ENCODE data around the gene ZNF330. TPM values are rescaled to one million over a fixed set of nuclear protein-coding genes. Genes with fewer than 3 reads are reported as not detected.
A peak's percentile ranks its signal among the peaks of the same experiment; 100 is the strongest.
"Not testable (repeated sequence)": the region's sequence is repeated elsewhere in the genome, so short reads cannot be mapped to it uniquely, and the experiment has no call there.

The ZNF330 gene
- 10 to 100 TPM; 13.4 to 23.0 (median 19.4) TPM for total RNA-seq

DNA sequence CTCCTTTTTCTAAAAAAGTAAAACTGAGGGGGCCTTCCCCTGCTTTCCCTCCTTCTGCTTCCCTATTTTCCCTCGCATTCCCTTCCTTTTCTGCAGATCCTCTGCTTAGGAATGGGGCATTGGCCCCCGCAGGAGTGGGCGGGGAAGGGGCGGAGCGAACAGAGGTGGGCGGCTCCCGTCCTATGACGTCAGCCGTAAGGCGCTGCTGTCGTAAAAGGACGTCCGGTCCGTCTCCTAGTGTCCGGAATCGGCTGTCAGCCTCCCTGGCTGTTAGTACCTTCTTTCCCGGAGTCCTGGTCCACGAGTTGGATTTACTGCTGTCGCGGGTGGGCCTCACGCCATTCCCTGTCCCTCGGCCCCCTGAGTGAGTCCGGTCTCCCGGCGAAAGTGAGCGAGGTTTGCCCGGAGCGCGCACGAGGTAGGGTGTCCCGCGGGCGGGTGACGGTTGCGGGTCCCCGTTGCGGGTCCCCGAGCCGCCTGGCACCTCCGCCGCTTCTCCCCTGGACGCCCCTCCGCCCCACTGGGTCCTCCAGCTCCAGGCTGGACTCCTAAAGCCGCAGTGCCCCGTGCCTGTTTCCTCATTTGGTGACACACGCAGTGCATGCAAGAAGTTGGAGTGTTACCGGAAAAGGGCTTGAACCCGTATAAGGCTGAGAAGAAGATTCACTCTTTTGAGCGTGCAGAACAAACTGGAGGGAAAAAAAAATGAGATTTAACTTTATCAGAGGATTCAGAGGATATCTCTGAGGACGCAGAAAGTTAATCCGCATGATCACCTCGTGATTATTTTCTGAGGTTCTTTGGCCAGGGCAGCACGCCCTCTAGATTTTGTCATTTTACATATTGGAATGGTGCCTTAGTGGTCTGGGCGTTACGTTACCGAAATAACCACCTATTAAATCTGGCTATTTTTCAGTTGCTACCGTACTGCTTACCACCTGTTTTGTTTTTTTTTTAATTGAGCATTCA is at the start of gene ZNF330:
ZNF330 (plus strand) TSS at position 205 of the 969 bp plus-strand sequence. CDS start 1,477 bp downstream, outside the sequence.
- peak within 1 kb of the TSS; percentile 97 for H3K4me3 ChIP-seq (ENCODE audit: low read depth, poor library complexity, severe bottlenecking)
- peak; percentile 86 to 98 for DNase-seq (ENCODE audit: low spot score in 2 of 2)
- intact Hi-C loops (cut with DNase I; ENCODE audit: low total_unique reads) = no loop called here
- 0% methylated on average over 42 to 56 of the region's 57 CpGs for WGBS, 2 donors
- peak in 1 of 2 donors; percentile 75 for TF ChIP-seq POLR2A (IDR thresholded peaks at IDR 0.05)
- TF ChIP-seq, protein P1, sequence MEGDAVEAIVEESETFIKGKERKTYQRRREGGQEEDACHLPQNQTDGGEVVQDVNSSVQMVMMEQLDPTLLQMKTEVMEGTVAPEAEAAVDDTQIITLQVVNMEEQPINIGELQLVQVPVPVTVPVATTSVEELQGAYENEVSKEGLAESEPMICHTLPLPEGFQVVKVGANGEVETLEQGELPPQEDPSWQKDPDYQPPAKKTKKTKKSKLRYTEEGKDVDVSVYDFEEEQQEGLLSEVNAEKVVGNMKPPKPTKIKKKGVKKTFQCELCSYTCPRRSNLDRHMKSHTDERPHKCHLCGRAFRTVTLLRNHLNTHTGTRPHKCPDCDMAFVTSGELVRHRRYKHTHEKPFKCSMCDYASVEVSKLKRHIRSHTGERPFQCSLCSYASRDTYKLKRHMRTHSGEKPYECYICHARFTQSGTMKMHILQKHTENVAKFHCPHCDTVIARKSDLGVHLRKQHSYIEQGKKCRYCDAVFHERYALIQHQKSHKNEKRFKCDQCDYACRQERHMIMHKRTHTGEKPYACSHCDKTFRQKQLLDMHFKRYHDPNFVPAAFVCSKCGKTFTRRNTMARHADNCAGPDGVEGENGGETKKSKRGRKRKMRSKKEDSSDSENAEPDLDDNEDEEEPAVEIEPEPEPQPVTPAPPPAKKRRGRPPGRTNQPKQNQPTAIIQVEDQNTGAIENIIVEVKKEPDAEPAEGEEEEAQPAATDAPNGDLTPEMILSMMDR (IDR thresholded peaks at IDR 0.05) = no peak

GRCh38 chr4:141174457-141174856 is 46.2 kb upstream of the ZNF330 start:
- 59 to 63% methylated on average over 1 of the region's 1 CpG for WGBS, 2 donors
- intact Hi-C loops (cut with DNase I; ENCODE audit: low total_unique reads) = no loop called here
- TF ChIP-seq, protein P1 (IDR thresholded peaks at IDR 0.05) = no peak
- no peak for TF ChIP-seq POLR2A (IDR thresholded peaks at IDR 0.05)
- no peak overlapping the region for H3K4me3 ChIP-seq (ENCODE audit: low read depth, poor library complexity, severe bottlenecking)
- DNase-seq (ENCODE audit: low spot score in 2 of 2) = no peak

DNA sequence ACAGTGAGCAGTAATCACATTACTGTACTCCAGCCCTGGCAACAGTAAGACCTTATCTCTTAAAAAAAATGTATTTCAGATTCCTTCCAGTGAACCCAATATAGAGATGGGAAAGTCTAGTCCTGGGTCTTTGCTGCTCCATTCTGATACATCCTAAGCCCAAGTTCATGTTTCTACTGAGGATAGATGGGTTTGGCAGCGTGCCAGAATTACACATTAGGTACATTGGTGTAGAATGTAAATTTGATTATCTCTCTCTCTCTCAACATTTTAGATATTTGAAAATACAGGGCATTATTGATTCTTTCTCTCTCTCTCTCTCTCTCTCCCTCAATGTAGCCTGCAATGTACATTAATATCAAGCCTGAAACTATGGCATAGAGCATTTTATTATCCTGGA is 43.5 kb upstream of the ZNF330 start:
- intact Hi-C loops (cut with DNase I; ENCODE audit: low total_unique reads) = no loop called here
- 14 to 19% methylated on average over 1 of the region's 1 CpG for WGBS, 2 donors
- TF ChIP-seq, protein P1 (IDR thresholded peaks at IDR 0.05) = no peak
- TF ChIP-seq POLR2A (IDR thresholded peaks at IDR 0.05) = no peak
- no peak for DNase-seq (ENCODE audit: low spot score in 2 of 2)
- H3K4me3 ChIP-seq (ENCODE audit: low read depth, poor library complexity, severe bottlenecking) = no peak overlapping the region

DNA sequence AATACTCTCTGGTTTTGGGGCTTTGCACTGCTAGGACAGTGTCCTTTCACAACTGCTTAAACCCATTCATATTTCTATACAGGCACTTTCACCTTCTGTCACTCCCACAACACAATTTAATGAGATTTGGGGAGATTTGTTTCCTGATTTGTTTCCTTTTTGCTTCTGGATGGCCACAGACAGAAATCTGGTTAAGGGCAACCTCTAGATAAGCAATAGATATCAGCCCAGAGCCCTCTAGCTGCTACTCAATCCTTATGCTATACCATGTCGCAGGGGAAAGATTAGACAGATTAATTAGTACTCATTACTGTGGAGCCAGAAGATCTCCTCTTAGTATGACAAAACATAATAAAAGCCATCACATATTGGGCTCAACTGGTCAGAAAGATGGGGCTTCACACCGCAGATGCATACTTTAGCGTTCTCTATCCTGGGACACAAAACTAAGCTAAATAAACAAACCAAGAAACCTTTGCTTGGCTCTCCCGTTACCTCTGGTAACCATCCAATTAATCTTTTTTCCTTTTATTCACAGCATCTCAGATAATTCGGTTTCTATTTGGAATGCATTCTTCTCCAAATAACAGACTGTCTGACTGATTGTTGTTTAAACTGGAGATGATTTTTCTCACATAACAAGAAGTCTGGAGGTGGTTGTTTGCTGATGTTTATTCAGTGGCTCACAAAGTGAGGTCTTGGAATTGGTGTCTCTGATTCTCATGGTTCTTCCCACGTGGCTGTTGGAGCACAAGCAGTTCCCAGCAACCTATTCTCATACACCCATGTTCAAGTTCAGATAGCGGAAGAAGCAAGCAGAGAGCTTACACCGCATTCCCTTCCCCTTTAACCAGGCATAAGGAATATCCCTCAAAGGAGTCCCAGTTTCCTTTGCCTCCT is 41.0 kb upstream of the ZNF330 start:
- TF ChIP-seq POLR2A (IDR thresholded peaks at IDR 0.05) = no peak
- TF ChIP-seq, protein P1 (IDR thresholded peaks at IDR 0.05) = no peak
- WGBS, 2 donors = 62 to 74% methylated on average over 8 of the region's 8 CpGs
- no peak for DNase-seq (ENCODE audit: low spot score in 2 of 2)
- no peak overlapping the region for H3K4me3 ChIP-seq (ENCODE audit: low read depth, poor library complexity, severe bottlenecking)
- intact Hi-C loops (cut with DNase I; ENCODE audit: low total_unique reads) = no loop called here

- intact Hi-C loops (cut with DNase I; ENCODE audit: low total_unique reads) = no loop called here
- H3K4me3 ChIP-seq (ENCODE audit: low read depth, poor library complexity, severe bottlenecking) = no peak overlapping the region
- no peak for DNase-seq (ENCODE audit: low spot score in 2 of 2)
- WGBS, 2 donors = 46 to 54% methylated on average over 2 of the region's 2 CpGs
- TF ChIP-seq, protein P1 (IDR thresholded peaks at IDR 0.05) = no peak
- TF ChIP-seq POLR2A (IDR thresholded peaks at IDR 0.05) = no peak
Observed at GRCh38 chr4:141180991-141181761, 39.5 kb upstream of the ZNF330 start.

GRCh38 chr4:141183491-141183890 is 37.2 kb upstream of the ZNF330 start:
- intact Hi-C loops (cut with DNase I; ENCODE audit: low total_unique reads) = not testable (repeated sequence)
- 64 to 77% methylated on average over 2 of the region's 2 CpGs for WGBS, 2 donors

More at GRCh38 chr4:141183491-141183890, 37.2 kb upstream of the ZNF330 start:
- H3K4me3 ChIP-seq (ENCODE audit: low read depth, poor library complexity, severe bottlenecking); DNase-seq (ENCODE audit: low spot score in 2 of 2): not testable (repeated sequence)
